ENCODE data around the gene HMG20A. TPM values are rescaled to one million over a fixed set of nuclear protein-coding genes. Genes with fewer than 3 reads are reported as not detected.

HMG20A gene
- polyA plus RNA-seq, 3 donors = 64.5 to 75.0 (median 74.2) TPM

GRCh38 chr15:77473328-77473727 is 52.6 kb downstream of the HMG20A start:
- DNase-seq (ENCODE audit: low read depth in 3 of 3, low spot score in 2 of 3) = no peak

DNA sequence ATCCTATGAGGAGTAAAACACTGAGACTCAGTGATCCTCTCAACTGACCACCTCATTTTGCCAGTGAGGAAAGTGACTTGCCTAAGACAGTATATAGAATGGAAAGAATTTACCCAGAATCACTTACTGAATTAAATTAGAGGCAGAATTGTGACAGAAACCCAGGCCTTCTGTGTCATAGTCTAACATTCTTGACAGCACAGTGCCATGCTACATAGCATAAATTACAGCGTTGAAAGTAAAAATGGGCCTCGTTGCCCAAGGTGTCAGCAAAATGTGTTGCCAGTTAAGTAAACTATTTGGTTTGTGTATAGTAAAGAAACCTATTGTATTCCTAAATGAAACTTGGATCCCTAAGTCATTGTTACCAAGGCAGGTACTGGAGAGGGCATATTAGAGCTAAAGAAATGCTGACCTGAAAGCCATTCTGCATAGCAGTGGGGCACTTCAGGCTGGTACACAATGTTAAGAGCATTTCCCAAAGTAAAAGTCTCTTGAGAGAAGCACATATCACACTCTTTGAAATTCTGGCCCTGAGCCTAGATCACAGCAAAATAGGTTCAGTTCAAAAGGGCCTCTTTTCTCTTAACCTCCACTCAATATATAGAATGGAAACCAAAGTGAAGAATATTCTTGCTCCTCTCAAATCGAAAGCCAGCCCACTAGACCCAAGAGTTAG is 53.8 kb downstream of the HMG20A start:
- no peak for DNase-seq (ENCODE audit: low read depth in 3 of 3, low spot score in 2 of 3)

DNA sequence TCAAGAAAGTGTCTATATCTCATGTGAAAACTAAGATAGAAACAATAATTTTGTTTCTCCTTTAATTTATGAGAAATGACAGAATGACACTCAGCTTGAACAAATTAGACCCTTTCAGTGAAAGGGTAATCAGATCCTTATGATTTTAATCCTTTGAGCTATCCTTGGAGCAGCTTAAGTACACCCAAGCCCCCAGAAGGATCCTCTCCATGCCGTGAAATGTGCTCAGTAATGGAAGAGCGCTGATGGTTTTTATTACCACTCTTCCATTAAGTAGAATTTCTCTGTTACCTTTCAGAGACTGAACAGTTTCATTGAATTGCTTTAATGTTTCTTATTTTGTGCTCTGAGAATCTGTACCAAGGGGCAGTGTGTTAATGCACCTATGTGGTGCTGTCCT is 54.3 kb downstream of the HMG20A start:
- no peak for DNase-seq (ENCODE audit: low read depth in 3 of 3, low spot score in 2 of 3)

DNA sequence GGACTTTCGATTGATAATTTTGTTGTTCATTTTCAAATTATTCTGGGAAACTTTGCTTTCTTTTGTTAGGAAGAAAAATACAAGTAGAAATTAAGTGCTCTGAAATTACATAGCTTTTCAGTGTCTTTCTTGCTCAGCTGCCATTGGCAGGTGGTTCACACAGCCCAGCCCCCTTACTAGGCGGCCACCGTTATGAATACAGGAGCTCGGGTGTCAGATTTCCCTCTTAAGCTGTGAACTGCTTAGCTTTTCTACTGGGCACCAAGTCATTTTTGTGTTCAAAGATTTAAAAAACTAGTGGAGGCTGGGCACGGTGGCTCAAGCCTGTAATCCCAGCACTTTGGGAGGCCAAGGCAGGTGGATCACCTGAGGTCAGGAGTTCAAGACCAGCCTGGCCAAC is 55.2 kb downstream of the HMG20A start:
- no peak for DNase-seq (ENCODE audit: low read depth in 3 of 3, low spot score in 2 of 3)

- no peak for DNase-seq (ENCODE audit: low read depth in 3 of 3, low spot score in 2 of 3)
Measured at GRCh38 chr15:77476995-77477394, 56.3 kb downstream of the HMG20A start.

DNA sequence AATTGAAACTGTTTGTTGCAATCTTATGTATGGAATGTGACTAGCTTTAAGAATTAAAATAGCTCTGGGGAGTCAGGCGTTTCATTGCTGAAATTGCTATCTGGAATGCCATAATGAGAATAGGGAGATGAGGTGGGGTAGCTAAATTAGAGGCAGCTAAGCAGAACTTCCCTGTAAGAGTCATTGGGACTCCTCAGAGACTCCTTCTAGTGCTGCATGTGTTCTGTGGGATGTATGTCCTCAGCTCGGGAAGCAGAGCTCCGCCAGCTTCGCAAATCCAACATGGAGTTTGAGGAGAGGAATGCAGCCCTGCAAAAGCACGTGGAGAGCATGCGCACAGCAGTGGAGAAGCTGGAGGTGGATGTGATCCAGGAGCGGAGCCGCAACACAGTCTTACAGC is 57.4 kb downstream of the HMG20A start:
- no peak for DNase-seq (ENCODE audit: low read depth in 3 of 3, low spot score in 2 of 3)

DNA sequence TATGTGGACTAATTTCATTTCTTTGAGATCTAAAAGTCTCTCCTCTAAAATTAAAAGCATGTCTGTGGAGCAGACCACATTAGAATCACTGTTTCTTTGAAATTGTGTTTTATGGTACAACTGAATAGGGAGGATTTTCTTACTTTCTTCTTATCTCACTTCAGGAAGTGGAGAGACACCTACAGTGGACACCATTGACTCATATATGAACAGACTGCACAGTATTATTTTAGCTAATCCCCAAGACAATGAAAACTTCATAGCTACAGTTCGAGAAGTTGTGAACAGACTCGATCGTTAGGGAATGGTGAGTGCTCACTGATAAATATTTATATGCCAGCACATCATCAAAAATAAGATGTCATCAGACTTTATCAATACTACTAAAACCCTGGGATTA is 58.3 kb downstream of the HMG20A start:
- no peak for DNase-seq (ENCODE audit: low read depth in 3 of 3, low spot score in 2 of 3)

GRCh38 chr15:77480859-77481633 is 60.4 kb downstream of the HMG20A start:
- DNase-seq (ENCODE audit: low read depth in 3 of 3, low spot score in 2 of 3) = no peak

DNA sequence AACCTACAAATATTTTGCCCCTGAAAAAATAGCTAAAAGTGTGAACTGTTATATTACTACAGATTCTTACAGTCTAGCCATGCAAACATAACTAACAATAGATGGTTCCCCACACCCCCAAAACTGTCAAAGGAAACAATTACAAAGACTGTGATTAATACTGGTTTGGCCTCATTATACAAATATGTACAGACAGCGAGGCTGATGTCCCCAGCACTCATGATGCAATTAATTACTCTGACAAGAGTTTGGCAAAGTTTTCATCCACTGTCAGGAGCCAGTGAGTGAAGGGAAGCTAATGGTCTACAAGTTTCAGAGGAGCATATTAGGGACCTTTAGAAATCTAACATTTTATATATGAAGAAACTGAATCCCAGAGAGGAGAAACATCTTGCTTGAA is 61.0 kb downstream of the HMG20A start:
- no peak for DNase-seq (ENCODE audit: low read depth in 3 of 3, low spot score in 2 of 3)

DNA sequence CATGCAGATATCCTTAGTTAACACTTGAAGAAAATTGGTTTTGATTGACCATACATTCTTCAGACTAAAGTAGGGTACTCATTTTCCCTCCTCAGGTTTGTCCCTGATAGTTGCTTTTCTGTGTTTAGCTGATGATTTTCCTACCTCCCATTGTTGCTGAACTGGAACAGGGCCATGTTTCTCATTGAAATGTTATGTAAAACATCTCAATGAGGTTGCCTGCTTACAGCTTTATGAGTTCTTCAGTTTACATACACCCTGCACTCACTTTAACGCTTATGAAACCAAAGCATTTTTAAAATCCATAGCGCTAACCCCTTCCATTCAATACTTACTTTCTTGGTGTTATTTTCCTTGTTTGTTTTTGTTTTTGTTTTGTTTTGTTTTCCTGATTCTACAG is 61.9 kb downstream of the HMG20A start:
- DNase-seq (ENCODE audit: low read depth in 3 of 3, low spot score in 2 of 3) = no peak

GRCh38 chr15:77483425-77484140 is 62.9 kb downstream of the HMG20A start:
- no peak for DNase-seq (ENCODE audit: low read depth in 3 of 3, low spot score in 2 of 3)

- DNase-seq (ENCODE audit: low read depth in 3 of 3, low spot score in 2 of 3) = no peak
Measured at GRCh38 chr15:77484994-77485393, 64.3 kb downstream of the HMG20A start.

DNA sequence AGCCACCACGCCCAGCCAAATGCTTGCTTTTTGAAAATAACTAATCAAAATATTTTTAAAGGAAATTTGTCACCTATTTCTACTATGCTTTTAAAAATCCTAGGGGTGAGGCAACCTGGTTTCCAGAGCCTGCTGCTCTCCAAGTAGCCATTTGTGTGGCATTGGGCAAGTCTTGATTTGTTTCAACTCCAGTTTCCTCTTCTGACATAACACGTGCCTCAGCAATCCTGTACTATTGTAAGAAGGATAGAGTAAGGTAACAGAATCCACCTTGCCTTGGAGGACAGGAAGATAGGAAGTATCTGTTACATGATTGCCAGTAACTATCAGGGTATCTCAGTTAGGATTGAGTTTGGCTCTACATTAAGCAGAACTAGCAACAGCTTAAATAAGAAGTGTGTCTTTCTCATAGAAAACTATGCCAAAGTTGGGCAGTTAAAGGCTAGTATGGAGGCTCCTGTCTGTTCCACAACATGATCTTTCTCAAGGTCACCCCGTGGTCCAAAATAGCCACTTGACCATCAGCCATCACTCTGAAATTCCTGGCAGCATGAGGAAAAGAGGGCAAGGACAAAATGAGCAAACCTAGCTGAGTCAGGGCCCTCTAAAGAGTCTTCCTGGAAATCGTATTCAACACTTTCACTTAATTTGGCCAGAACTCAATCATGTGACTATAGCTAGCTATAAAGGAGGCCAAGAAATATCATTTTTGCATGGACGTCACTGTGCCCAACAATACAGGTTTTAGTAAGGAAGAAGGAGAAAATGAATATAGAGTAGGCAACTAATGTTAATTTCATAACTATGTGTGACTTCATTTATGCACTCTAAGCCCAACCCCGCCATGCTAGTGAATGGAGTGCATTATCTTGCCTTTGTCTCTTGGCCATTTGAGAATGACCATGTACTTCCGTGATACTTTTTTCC is 66.1 kb downstream of the HMG20A start:
- no peak for DNase-seq (ENCODE audit: low read depth in 3 of 3, low spot score in 2 of 3)

DNA sequence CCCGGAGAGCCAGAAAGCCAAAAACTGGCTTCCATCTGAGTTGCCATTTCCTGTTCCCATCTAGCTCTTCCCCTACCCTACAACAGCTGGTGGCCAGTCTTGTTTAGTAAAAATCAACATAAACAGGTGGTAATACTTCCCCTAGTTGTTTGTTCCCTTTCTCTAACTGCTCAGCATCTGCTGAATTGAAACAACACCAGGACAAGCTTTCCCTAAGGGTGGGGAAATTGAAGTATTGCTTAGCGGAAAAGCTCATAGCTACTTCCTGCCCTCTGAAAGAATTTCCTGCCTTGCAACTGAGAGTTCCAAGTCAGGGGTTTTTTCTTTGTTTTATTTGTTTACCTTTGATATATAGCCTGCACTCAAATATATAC is 66.8 kb downstream of the HMG20A start:
- no peak for DNase-seq (ENCODE audit: low read depth in 3 of 3, low spot score in 2 of 3)

- DNase-seq (ENCODE audit: low read depth in 3 of 3, low spot score in 2 of 3) = no peak
Measured at GRCh38 chr15:77487888-77488287, 67.2 kb downstream of the HMG20A start.

- no peak for DNase-seq (ENCODE audit: low read depth in 3 of 3, low spot score in 2 of 3)
Measured at GRCh38 chr15:77489647-77490046, 69.0 kb downstream of the HMG20A start.

DNA sequence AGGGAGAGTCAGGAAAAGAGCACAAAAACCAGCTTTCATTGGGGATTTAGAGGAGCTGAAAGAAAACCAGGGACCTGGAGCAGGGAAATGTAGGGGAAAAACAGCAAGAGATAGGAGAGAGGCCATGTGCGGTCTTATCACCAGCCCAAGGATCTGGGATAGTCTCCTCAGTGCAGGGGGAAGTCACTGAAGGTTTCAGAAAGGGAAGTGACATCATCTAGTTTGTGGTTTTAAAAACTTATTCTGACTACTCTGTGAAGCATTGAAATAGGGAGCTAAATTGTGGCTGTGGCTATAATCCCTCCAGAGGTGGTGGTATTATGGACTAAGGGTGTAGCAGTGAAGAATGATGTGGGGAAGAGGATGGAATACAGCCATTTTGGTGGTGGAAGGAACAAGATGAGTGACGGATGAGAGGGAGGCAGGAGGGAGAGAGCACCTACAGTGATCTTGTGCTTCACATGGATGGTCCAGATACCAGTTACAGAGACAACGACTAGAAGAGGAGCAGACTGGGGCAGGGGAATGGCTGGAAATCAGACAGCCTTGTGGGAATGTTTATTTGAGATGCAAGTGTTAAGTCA is 72.7 kb downstream of the HMG20A start:
- DNase-seq (ENCODE audit: low read depth in 3 of 3, low spot score in 2 of 3) = no peak

GRCh38 chr15:77494073-77494867 is 73.6 kb downstream of the HMG20A start:
- DNase-seq (ENCODE audit: low read depth in 3 of 3, low spot score in 2 of 3) = no peak

GRCh38 chr15:77494964-77495363 is 74.3 kb downstream of the HMG20A start:
- DNase-seq (ENCODE audit: low read depth in 3 of 3, low spot score in 2 of 3) = no peak
